HG02623 (cell line): ENCODE measurements around the gene TMEM170A.
"Not testable (repeated sequence)": the region's sequence is repeated elsewhere in the genome, so short reads cannot be mapped to it uniquely, and the experiment has no call there.

ENCODE experiments used
- ATAC-seq: cut with Tn5 transposase; IDR thresholded peaks from one replicate; pipeline ENCODE4 v1.9.1; 2021; ENCODE audit warnings: moderate library complexity; ENCODE audit not compliant: unreplicated experiment

Gene TMEM170A

GRCh38 chr16:75464122-75464918, at the start of gene TMEM170A:
Gene TMEM170A (minus strand): TSS chr16:75464689. CDS start chr16:75464600, 89 bp downstream.
- peak; percentile 89 for ATAC-seq

- no peak for ATAC-seq
Measured at GRCh38 chr16:75506574-75506973, 42.1 kb upstream of the TMEM170A start.

- no peak for ATAC-seq
Measured at GRCh38 chr16:75506107-75506506, 41.6 kb upstream of the TMEM170A start.

GRCh38 chr16:75503801-75504200, 39.3 kb upstream of the TMEM170A start:
- no peak for ATAC-seq

GRCh38 chr16:75502916-75503605, 38.6 kb upstream of the TMEM170A start:
- no peak for ATAC-seq

GRCh38 chr16:75501820-75502219, 37.3 kb upstream of the TMEM170A start:
- ATAC-seq = not testable (repeated sequence)

GRCh38 chr16:75501359-75501758, 36.9 kb upstream of the TMEM170A start:
- no peak for ATAC-seq

GRCh38 chr16:75498605-75499322, 34.3 kb upstream of the TMEM170A start:
- not testable (repeated sequence) for ATAC-seq

GRCh38 chr16:75497558-75497957, 33.1 kb upstream of the TMEM170A start:
- no peak for ATAC-seq

GRCh38 chr16:75495076-75495674, 30.7 kb upstream of the TMEM170A start, which contains the start of gene CHST6:
Gene CHST6 (minus strand): TSS chr16:75495441. CDS start chr16:75479828, 15,613 bp downstream.
- peak; percentile 70 for ATAC-seq

GRCh38 chr16:75494661-75495075, 30.2 kb upstream of the TMEM170A start:
- no peak for ATAC-seq

- ATAC-seq = no peak
Measured at GRCh38 chr16:75494184-75494583, 29.7 kb upstream of the TMEM170A start.

- no peak for ATAC-seq
Measured at GRCh38 chr16:75491876-75492275, 27.4 kb upstream of the TMEM170A start.

- no peak for ATAC-seq
Measured at GRCh38 chr16:75488322-75488721, 23.8 kb upstream of the TMEM170A start.

- peak; percentile 44 for ATAC-seq
Measured at GRCh38 chr16:75486676-75487313, 22.3 kb upstream of the TMEM170A start.

- ATAC-seq = no peak
Measured at GRCh38 chr16:75486014-75486675, 21.7 kb upstream of the TMEM170A start.

GRCh38 chr16:75485230-75486013, 20.9 kb upstream of the TMEM170A start:
- peak; percentile 49 for ATAC-seq

- ATAC-seq = no peak
Measured at GRCh38 chr16:75483222-75483621, 18.7 kb upstream of the TMEM170A start.
